ENCODE results near the gene JKAMP. TPM values are rescaled to one million over a fixed set of nuclear protein-coding genes. Genes with fewer than 3 reads are reported as not detected.

Gene JKAMP
- total RNA-seq, 4 donors from 2014 or later = 28.7 to 63.0 (median 42.4) TPM

DNA sequence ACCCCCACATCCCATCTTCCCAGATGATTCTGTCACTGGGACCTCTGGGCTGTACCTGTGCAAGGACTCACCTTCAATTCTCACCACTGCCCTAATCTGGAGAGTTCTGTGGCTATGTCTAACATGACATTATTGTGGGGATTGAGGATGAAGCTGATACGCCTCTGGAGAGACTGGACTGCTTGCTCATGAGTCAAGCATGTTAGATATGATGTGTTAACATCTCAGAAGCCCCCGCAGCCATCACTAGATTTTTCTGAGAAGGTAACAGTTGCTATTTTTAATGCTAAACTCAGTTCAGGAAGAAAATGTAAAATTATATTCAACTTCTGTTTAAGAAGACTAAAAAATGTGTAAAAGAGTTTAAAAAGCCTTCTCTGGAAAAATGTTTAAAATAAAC is 25.7 kb downstream of the JKAMP start:
- H3K27ac ChIP-seq = no peak overlapping the region
- H3K36me3 ChIP-seq = peaks cover 0 to 4% of the 10 kb centered on the region in 2 donors
- ATAC-seq = no peak
- H3K4me1 ChIP-seq = no peaks in the 10 kb centered on the region
- no peaks in the 10 kb centered on the region for H3K9me3 ChIP-seq
- no peak overlapping the region for H3K4me3 ChIP-seq
- WGBS, 2 donors (ENCODE audit: low coverage in 1 of 2) = 75 to 83% methylated on average over 1 to 2 of the region's 2 CpGs
- H3K27me3 ChIP-seq = no peaks in the 10 kb centered on the region
- TF ChIP-seq POLR2AphosphoS5 (IDR thresholded peaks at IDR 0.05) = no peak
- TF ChIP-seq POLR2A (IDR thresholded peaks at IDR 0.05) = no peak
- TF ChIP-seq, protein P1, sequence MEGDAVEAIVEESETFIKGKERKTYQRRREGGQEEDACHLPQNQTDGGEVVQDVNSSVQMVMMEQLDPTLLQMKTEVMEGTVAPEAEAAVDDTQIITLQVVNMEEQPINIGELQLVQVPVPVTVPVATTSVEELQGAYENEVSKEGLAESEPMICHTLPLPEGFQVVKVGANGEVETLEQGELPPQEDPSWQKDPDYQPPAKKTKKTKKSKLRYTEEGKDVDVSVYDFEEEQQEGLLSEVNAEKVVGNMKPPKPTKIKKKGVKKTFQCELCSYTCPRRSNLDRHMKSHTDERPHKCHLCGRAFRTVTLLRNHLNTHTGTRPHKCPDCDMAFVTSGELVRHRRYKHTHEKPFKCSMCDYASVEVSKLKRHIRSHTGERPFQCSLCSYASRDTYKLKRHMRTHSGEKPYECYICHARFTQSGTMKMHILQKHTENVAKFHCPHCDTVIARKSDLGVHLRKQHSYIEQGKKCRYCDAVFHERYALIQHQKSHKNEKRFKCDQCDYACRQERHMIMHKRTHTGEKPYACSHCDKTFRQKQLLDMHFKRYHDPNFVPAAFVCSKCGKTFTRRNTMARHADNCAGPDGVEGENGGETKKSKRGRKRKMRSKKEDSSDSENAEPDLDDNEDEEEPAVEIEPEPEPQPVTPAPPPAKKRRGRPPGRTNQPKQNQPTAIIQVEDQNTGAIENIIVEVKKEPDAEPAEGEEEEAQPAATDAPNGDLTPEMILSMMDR (IDR thresholded peaks at IDR 0.05) = no peak
- no peak for TF ChIP-seq EP300 (IDR thresholded peaks at IDR 0.05)

DNA sequence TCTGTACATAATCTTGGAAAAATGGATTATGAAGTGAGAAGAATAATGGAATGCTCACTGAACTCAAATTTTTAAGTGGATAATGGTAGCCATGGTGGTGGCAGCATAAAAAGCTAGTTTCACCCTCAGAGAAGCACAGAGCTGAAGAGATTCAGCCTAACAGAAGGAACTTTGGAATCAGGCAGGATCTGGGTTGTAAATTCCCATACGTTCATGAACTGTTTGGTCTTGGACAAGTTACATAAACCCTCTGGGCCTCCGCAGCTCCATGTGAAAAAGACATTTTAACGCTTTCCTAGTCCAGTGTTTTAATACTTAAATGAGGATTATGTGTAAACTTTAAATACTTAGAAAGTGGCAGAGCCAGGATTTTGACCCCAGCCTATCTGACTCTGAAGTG is 26.6 kb downstream of the JKAMP start:
- H3K27ac ChIP-seq = no peak overlapping the region
- H3K27me3 ChIP-seq = no peaks in the 10 kb centered on the region
- H3K4me3 ChIP-seq = no peak overlapping the region
- no peak for ATAC-seq
- H3K36me3 ChIP-seq = no peaks in the 10 kb centered on the region
- H3K4me1 ChIP-seq = no peaks in the 10 kb centered on the region
- no peaks in the 10 kb centered on the region for H3K9me3 ChIP-seq
- 22 to 31% methylated on average over 3 of the region's 3 CpGs for WGBS, 2 donors (ENCODE audit: low coverage in 1 of 2)
- no peak for TF ChIP-seq POLR2A (IDR thresholded peaks at IDR 0.05)
- no peak for TF ChIP-seq POLR2AphosphoS5 (IDR thresholded peaks at IDR 0.05)
- TF ChIP-seq, protein P1 (IDR thresholded peaks at IDR 0.05) = no peak
- TF ChIP-seq EP300 (IDR thresholded peaks at IDR 0.05) = no peak

DNA sequence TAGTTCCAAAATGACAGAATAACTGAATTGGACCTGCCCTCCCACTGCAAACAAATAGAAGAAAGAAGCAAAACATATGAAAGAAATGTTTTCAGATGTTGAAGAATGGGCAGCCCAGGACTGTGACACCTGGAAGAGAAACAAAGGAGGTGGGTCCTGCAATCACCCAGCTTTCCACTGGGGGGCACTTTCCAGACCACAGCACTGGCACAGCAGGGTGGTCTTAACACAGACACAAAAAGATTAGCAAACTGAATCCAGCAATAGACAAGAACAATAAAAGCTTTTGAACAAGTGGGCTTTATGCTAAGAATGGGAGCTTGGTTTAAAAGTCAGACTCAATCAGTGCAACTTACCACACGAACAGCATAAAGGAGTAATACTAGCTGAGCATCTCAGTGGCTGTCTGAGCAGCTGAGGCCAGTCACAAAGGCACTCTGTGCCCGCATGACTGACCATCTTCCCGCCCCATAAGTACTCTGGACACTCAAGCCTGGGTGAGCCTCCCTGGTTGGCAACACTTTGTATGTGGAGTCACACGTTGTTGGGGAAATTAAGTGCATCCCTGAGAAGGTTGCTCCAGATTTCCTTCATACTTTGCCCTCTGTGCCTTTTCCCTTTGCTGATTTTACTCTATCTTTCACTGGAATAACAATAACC is 27.7 kb downstream of the JKAMP start:
- Histone ChIP-seq H3K36me3 (no peaks in the 10 kb centered on the region), H3K4me1 (no peaks in the 10 kb centered on the region), H3K27ac (no peak overlapping the region), H3K9me3 (no peaks in the 10 kb centered on the region), H3K4me3 (no peak overlapping the region), H3K27me3 (no peaks in the 10 kb centered on the region)
- no peak for TF ChIP-seq POLR2AphosphoS5 (IDR thresholded peaks at IDR 0.05)
- TF ChIP-seq EP300 (IDR thresholded peaks at IDR 0.05) = no peak
- no peak for TF ChIP-seq POLR2A (IDR thresholded peaks at IDR 0.05)
- TF ChIP-seq, protein P1 (IDR thresholded peaks at IDR 0.05) = peak in 1 of 4 experiments; percentile 19
- ATAC-seq = no peak
- WGBS, 2 donors (ENCODE audit: low coverage in 1 of 2) = 70 to 87% methylated on average over 3 to 4 of the region's 4 CpGs

DNA sequence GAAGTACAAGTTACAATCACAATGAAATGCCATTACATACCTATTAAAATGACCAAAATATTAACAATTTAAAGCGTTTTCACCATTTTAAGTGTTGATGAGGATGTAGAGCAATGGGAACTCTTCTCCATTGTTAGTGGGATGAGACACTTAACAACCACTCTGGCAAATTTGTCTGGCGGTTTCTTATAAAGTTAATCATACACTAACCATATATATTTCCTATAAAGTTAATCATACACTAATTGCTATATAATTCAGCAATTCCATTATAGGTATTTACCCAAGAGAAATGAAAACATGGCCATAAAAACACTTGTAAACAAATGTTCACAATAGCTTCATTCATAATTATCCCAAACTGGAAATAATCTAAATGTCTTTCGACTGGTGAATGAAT is 35.9 kb downstream of the JKAMP start:
- no peak overlapping the region for H3K27ac ChIP-seq
- no peak overlapping the region for H3K4me3 ChIP-seq
- no peaks in the 10 kb centered on the region for H3K27me3 ChIP-seq
- WGBS, 2 donors (ENCODE audit: low coverage in 1 of 2) = 87 to 94% methylated on average over 3 of the region's 3 CpGs
- no peaks in the 10 kb centered on the region for H3K9me3 ChIP-seq
- no peak for ATAC-seq
- no peaks in the 10 kb centered on the region for H3K36me3 ChIP-seq
- TF ChIP-seq POLR2A (IDR thresholded peaks at IDR 0.05) (no peak), EP300 (IDR thresholded peaks at IDR 0.05) (no peak), POLR2AphosphoS5 (IDR thresholded peaks at IDR 0.05) (no peak)
- TF ChIP-seq, protein P1 (IDR thresholded peaks at IDR 0.05) = no peak
- no peaks in the 10 kb centered on the region for H3K4me1 ChIP-seq

DNA sequence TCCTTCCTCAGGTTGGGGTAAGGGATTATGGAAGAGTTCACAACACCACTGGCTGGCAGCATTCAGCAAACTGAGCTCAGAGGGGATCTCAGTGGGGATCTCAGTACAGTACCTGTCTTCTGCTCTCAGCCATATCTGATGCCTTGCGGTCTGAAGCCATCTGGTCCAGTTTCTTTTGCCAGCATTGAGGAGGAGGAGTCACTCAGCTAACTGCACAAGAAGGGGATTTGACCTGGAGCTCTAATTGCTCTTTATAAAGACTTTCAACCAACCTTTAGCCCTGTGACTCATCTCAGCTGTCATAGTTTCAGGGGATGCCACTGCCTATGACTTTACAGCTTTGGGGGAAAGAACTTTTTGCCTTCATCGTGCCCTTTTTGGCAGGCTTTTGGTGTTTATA is 44.9 kb downstream of the JKAMP start:
- peaks cover 5% of the 10 kb centered on the region for H3K27me3 ChIP-seq
- H3K4me1 ChIP-seq = no peaks in the 10 kb centered on the region
- no peak overlapping the region for H3K27ac ChIP-seq
- 44 to 72% methylated on average over 1 to 2 of the region's 2 CpGs for WGBS, 2 donors (ENCODE audit: low coverage in 1 of 2)
- no peak overlapping the region for H3K4me3 ChIP-seq
- TF ChIP-seq POLR2A (IDR thresholded peaks at IDR 0.05) = no peak
- no peak for TF ChIP-seq POLR2AphosphoS5 (IDR thresholded peaks at IDR 0.05)
- TF ChIP-seq, protein P1 (IDR thresholded peaks at IDR 0.05) = no peak
- no peak for TF ChIP-seq EP300 (IDR thresholded peaks at IDR 0.05)
- no peak for ATAC-seq
- H3K36me3 ChIP-seq = no peaks in the 10 kb centered on the region
- H3K9me3 ChIP-seq = peaks cover 0 to 7% (median 0%) of the 10 kb centered on the region in 3 donors
